Mononuclear cell (primary cell): Measurements from ENCODE around the gene TYMP. TPM values are rescaled to one million over a fixed set of nuclear protein-coding genes. Genes with fewer than 3 reads are reported as not detected.
A peak's percentile ranks its signal among the peaks of the same experiment; 100 is the strongest.
"Not testable (repeated sequence)": the region's sequence is repeated elsewhere in the genome, so short reads cannot be mapped to it uniquely, and the experiment has no call there.

Experiments
- H3K27me3 ChIP-seq: 2 replicates; pipeline ENCODE4 v1.6.0; 2011; ENCODE audit warnings: low read length, control low read depth; ENCODE audit not compliant: insufficient read depth
- H3K4me1 ChIP-seq: 2 replicates; pipeline ENCODE4 v1.5.1; 2011; ENCODE audit warnings: mild to moderate bottlenecking, low read length, control low read depth; ENCODE audit not compliant: insufficient read depth
- H3K4me3 ChIP-seq: 2 replicates; pipeline ENCODE4 v1.5.1; 2011; ENCODE audit warnings: mild to moderate bottlenecking, low read length, moderate library complexity
- H3K9me3 ChIP-seq: 2 replicates; pipeline ENCODE4 v1.5.1; 2011; ENCODE audit warnings: low read depth, mild to moderate bottlenecking, control low read depth, low read length
- total RNA-seq: library from RNA; depleted of rRNA; stranded (reverse); fragments of >200 nt; gene quantifications from one replicate; pipeline ENCODE4 v1.2.3, GENCODE V29; 2012

The TYMP gene
- total RNA-seq, 1 donor = 151 TPM

DNA sequence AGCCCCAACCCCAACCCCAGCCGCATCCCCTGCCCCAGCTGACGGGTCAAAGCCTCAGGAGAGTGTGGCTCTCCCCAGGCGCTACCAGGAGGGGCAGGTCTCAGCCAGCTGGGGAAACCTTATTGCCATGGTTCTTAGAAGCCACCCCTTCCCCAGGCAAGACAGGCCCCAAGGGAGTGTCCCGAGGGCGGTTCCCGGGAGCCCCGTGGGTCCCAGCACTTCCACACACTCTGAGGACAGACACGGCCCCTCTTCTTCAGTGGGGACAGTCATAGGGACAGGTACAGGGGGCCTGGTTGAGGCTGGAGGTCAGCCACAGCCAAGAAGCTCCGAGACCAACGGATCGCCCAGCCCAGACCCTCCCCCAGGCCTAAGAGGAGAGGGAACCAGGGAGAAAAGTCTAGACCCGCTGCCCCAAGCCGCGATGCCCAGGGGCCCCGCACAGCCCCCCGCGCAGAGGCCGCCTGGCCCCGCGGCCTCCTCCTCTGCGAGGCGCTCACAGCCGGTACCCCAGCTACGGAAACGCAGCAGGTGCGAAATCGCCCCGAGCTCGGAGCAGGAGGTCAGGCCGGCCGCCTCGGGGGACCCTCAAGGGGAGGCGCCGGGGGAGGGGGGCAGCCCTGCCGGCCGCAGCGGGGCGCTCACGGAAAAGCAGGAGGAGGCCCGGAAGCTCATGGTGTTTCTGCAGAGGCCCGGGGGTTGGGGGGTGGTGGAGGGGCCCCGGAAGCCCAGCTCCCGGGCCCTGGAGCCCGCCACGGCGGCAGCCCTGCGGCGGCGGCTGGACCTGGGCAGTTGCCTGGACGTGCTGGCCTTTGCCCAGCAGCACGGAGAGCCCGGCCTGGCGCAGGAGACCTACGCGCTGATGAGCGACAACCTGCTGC is 18.5 kb upstream of the TYMP start:
- Histone ChIP-seq H3K4me1 (peaks cover 64% of the 10 kb centered on the region), H3K9me3 (no peaks in the 10 kb centered on the region), H3K27me3 (no peaks in the 10 kb centered on the region), H3K4me3 (peak overlapping the region; percentile 49)

DNA sequence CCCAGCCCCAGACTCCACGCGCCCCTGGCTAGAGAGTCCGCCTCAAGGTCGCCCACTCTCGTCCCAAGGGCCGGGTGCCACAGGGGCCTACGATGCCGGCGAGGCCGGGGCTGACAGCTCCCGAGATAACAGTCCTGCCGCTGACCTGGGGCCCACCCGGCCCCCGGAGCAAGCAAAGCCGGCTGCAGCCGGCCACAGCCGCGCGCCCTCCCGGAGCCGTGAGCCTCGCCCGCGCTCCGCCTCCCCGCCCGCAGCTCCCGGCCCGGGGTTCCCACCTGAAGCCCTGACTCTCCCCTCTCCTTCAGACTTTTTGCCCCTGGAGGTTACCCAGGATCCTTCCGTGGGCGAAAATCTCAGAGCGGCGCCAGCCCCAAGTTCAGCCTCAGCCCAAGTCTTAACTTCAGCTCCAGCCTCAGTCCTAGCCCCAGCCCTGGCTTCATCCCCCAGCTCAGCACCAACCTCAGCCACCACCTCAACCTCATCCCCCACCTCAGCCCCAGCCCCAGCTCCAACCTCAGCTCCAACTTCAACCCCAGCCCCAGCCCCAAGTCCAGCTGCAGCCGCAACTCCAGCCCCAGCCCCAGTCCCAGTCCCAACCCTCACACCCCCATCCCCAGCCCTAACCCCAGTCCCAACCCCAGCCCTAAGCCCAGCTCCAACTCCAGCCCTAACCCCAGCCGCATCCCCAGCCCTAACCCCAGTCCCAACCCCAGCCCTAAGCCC is 17.6 kb upstream of the TYMP start:
- no peaks in the 10 kb centered on the region for H3K9me3 ChIP-seq
- no peaks in the 10 kb centered on the region for H3K27me3 ChIP-seq
- H3K4me1 ChIP-seq = peaks cover 73% of the 10 kb centered on the region
- H3K4me3 ChIP-seq = no peak overlapping the region

DNA sequence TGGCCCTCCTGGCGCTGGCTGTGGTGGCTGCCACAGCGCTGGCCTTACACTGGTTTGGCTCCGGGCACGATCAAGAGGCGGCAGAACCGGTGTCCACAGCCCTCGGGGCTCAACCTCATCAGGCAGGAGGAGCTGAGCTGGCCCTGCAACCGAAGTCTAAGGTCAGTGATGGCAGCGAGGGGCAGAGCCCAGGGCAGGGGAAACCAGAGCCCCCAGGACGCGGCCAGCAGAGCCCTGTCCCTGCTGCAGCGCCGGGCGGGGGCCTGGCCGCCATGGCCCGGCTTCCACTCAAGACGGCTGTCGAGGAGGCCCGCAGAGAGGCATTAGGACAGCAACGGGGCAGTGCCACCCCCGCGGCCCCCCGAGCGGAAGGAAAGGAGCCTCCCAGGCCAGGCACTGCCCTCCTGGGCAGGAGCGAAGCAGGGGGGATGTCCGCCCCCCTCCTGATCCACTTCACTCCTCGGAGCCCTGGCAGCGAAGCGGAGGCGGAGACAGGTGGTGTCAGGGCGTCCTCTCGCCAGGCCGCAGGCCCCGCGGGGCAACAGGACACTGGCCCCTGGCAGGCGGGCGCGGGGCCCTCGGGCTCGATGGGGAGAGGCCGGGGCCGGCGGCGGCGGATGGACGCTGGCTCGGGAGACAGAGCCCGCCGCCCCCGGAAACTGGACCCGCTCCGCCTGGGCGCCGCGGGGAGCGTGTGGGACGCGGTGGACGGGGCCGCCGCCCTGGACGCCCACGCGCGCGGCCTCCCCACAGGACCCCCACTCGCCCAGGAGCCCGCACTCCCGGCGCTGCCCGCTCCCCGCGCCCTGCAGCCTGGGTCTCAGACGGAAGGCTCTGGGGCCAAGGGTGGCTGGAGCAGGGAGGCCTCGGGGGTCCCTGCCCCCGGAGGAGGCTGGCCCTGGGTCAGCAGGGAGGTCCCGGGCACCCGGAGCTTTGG is 16.8 kb upstream of the TYMP start:
- Histone ChIP-seq H3K4me1 (peaks cover 81% of the 10 kb centered on the region), H3K27me3 (no peaks in the 10 kb centered on the region), H3K9me3 (no peaks in the 10 kb centered on the region), H3K4me3 (no peak overlapping the region)

DNA sequence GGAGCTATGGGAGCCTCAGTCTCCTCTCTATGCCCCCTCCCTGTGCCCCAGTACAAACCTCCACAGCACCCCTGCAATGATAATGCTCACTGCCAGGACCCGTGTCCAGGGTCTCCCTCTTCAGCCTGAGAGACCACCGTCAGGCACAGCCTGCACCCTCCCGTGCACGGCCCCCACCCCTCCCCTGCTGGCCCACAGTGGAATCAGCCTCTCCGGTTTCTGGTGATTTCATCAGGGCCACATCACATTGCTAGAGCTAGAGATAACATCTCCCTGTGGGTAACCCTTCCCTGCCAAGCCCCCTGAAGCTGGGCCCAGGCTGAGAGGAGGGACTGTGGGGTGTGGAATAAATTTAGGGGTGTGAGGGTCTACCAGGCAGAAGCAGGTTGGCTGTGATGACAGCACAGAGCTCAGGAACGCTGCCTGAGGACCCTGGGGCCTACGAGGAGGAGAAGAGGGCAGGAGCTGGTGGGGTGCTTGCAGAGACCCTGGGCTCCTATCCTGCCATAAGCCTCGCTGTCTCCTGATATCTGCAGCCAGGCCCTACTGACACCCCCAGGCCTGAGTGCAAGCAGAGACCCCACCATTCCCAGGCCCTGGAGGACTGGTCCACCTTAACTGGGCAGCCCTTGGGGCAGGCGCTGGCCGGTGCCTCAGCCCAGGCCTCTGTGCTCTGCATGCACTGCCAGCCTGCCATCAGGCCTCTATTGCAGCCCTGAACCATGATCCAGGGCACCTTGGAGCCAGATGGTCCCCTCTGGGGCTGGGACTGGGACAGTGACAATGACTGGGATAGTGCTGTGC is 15.9 kb upstream of the TYMP start, which contains the start of gene KLHDC7B:
KLHDC7B (plus strand) TSS at position 378 of the 804 bp plus-strand sequence; CDS start at position 723, 345 bp downstream.
- Histone ChIP-seq H3K4me1 (peaks cover 90% of the 10 kb centered on the region), H3K27me3 (no peaks in the 10 kb centered on the region), H3K9me3 (no peaks in the 10 kb centered on the region), H3K4me3 (no peak within 1 kb of the TSS)

DNA sequence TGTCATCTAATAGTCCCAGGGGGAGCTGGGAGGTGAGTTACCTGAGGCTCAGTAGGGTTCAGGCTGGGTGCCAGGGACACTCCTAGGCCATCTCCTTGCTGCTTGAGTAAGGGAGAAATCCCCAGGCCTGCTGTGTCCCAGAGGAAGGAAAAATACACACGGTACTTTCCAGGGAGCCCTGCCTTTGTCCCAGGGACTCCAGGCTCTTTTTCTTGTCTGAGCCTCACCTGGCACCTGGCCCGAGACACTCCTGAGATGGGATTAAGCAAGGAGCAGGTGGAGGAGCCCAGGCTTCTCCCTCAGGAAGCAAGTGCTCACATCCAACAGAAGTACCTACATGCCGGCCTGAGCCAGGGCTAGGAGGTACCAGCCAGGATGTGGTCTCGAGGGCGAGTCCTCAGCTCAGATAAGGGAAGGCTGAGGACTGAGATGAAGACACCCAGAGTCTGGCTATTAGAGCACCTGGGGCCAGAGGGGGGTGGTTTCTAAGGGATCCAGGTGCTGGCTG is 15.0 kb upstream of the TYMP start:
- Histone ChIP-seq H3K27me3 (no peaks in the 10 kb centered on the region), H3K4me3 (no peak overlapping the region), H3K9me3 (no peaks in the 10 kb centered on the region), H3K4me1 (peaks cover 93% of the 10 kb centered on the region)

DNA sequence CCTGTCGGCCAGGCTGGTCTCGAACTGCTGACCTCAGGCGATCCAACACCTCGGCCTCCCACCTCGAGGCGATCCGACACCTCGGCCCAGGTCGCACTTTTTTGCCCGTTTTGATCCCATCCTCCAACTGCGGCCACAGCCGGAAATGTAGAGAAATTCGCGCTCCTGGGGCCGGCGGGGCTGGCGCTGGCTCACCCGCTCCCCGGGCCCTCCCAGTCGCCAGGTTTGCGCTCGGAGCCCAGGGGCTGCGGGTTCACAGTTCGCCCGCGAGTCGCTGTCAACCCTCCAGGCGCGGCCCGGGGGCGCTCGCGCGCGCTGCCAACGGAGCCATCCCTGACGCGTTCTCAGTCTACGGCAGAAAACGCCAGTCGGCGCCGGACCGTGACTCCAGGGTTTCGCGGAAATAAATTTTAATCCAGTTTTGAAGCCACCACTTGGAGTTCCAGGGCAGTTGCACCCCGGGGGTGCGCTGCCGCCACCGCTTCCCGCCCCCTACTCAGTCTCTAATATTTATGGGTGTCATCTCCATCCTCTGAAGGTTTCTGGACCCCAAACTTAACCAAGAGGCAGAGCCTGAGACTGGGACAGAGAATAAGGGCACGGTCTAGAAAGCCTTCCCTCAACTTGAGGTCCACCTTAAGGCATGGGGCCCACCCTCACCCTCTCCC is 14.4 kb upstream of the TYMP start:
- H3K27me3 ChIP-seq = no peaks in the 10 kb centered on the region
- H3K4me3 ChIP-seq = peak overlapping the region; percentile 10
- H3K9me3 ChIP-seq = no peaks in the 10 kb centered on the region
- peaks cover 93% of the 10 kb centered on the region for H3K4me1 ChIP-seq

DNA sequence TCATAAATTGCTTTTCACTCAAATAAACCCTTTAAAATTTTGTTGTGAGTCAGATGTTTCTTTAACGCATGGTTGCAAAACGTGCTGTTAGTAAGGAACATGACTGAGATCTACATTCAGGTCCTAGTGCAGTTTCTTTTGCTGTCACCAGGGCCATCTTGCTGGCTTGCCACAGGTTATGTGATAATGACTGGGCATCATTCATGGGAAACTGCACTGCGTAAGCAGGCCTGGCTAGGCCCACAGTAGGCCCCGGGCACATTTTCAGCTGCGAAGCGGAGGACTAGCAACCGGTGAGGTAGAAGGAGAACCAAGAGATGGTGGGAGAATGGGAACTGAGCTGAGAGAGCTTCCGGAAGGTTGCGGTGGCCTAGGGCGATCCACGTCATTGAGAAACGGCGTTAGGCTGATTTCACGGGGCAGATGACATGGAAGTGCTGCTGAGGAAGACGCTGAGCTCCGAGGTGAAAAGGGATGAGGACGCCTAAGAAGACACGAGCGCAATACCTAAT is 12.7 kb upstream of the TYMP start:
- Histone ChIP-seq H3K4me3 (peak overlapping the region; percentile 10), H3K4me1 (peaks cover 96% of the 10 kb centered on the region), H3K27me3 (no peaks in the 10 kb centered on the region)

DNA sequence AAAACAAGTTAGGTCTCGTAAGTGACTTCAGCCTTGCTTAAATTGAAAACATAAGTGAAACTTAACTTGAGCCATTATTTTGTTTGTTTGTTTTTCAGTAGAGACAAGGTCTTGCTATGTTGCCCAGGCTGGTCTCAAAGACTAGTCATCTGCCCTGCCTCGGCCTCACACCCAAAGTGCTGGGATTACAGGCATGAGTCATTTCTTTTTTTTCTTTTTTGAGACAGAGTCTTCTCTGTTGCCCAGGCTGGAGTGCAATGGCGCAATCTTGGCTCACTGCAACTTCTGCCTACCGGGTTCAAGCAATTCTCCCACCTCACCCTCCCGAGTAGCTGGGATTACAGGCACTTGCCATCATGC is 11.8 kb upstream of the TYMP start:
- not testable (repeated sequence) for H3K27me3 ChIP-seq, H3K9me3 ChIP-seq
- H3K4me1 ChIP-seq = peaks cover 97% of the 10 kb centered on the region
- H3K4me3 ChIP-seq = peak overlapping the region; percentile 10

More for the DNA sequence above, 12.7 kb upstream of the TYMP start:
- H3K9me3 ChIP-seq = no peaks in the 10 kb centered on the region

DNA sequence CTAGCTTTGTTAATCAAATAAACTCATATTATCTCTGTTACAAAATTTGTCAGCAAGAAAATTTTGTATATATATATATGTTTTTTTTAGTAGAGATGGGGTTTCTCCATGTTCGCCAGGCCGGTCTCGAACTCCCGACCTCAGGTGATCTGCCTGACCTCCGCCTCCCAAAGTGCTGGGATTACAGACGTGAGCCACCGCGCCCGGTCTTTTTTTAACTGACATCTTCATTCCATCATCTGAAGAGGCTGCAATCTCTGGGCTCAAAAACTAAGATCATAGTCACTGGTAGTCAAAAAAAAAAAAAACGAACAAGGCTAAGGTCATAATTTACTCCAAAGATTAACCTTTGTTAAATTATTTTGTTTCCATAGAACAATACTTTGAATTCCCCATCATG is 10.6 kb upstream of the TYMP start:
- H3K9me3 ChIP-seq = no peaks in the 10 kb centered on the region
- no peaks in the 10 kb centered on the region for H3K27me3 ChIP-seq

DNA sequence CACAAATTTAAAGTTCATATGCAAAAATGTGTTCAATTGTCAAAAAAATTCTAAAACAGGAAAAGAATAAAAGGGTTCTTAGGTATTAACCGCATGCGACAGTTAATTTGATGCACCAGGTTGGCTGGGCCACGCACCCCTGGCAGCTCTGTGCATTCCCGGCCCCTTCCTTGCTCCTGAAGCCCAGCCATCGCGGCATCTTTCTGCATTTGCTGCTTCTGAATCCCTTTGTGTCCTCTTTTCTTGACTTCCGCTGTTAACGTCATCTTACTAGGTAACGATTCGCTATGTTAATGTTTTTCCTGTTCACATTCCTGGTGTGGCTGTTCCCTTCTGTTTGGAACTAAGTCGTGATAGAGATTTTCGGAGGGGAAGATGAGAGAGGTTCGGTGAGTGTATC is 8.0 kb upstream of the TYMP start:
- no peaks in the 10 kb centered on the region for H3K27me3 ChIP-seq
- peaks cover 100% of the 10 kb centered on the region for H3K4me1 ChIP-seq
- H3K9me3 ChIP-seq = no peaks in the 10 kb centered on the region
- no peak overlapping the region for H3K4me3 ChIP-seq

More for the DNA sequence above, 10.6 kb upstream of the TYMP start:
- Histone ChIP-seq H3K4me1 (peaks cover 100% of the 10 kb centered on the region), H3K4me3 (no peak overlapping the region)

DNA sequence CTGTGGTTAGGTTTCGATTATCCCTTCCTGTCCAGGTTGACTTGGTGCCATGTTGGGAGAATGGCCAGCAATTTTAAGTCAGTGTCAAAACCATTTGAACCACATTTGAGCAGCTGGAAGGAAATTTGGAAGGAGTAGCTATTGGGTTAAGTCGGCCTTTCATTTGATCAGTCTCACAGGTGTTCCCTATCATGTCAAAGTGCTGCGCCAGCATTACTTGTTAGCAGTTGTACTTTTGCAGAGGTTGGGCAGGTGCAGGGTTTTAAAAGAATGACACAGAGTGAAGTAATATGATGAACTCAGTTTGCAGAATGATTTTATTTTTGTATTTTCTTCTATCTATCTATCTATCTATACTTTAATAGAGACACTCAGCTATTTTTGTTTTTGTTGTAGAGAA is 6.4 kb upstream of the TYMP start:
- Histone ChIP-seq H3K27me3 (no peaks in the 10 kb centered on the region), H3K9me3 (no peaks in the 10 kb centered on the region), H3K4me1 (peaks cover 96% of the 10 kb centered on the region), H3K4me3 (no peak overlapping the region)

DNA sequence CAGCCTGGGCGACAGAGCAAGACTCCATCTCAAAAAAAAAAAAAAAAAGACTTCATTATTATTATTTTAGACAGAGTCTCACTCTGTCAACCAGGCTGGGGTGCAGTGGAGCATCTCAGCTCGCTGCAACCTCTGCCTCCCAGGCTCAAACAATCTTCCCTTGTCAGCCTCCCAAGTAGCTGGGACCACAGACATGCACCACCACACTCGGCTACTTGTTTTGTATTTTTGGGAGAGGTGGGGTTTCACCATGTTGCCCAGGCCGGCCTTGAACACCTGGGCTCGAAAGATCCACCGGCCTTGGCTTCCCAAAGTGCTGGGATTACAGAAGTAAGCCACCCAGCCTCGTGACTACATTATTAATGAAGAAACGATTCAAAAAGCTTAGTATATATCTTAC is 5.3 kb upstream of the TYMP start:
- Histone ChIP-seq H3K4me3 (no peak overlapping the region), H3K4me1 (peaks cover 89% of the 10 kb centered on the region), H3K27me3 (no peaks in the 10 kb centered on the region), H3K9me3 (no peaks in the 10 kb centered on the region)

DNA sequence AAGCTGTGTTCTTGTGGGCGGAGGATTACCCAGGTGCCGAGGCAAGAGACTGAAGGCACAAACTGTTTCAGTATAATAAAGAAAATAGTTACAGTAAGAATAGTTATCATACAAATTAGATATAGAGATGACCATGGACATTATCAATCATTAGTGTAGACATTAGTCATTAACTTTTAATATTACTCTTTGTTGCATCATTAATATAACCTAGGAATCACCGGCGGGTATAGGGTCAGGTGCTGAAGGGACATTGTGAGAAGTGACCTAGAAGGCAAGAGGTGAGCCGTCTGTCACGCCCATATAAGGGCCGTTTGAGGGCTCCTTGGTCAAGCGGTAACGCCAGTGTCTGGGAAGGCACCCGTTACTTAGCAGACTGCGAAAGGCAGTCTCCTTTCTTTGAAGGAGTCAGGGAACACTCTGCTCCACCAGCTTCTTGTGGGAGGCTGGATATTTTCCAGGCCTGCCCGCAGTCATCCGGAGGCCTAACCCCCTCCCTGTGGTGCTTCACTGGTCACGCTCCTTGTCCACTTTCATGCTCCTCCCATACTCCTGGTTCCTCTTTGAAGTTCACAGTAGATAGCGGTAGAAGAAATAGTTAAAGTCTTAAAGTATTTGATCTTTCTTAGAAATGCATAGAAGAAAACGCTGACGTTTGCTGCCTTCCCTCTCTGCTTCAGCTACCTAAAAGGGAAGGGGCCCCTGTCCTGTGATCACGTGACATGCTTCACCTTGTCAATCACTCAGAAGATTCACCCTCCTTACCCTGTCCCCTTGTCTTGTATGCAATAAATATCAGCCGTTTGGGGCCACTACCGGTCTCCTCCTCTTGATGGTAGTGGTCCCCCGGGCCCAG is 4.3 kb upstream of the TYMP start:
- not testable (repeated sequence) for H3K4me3 ChIP-seq, H3K27me3 ChIP-seq, H3K9me3 ChIP-seq
- H3K4me1 ChIP-seq = peaks cover 85% of the 10 kb centered on the region
